Mesenchymal stem cell (in vitro differentiated cells and primary cell): ENCODE data around the gene ITPRID1.

Experiments
- DNase-seq: peaks from one replicate; pipeline ENCODE4 v3.0.0-alpha.2; 2013
- H2AFZ ChIP-seq: one replicate; pipeline ENCODE4 v1.6.1; 2013; ENCODE audit warnings: low read depth, mild to moderate bottlenecking, control low read depth, inconsistent platforms, low read length, moderate library complexity
- H2AK5ac ChIP-seq: 2 replicates; pipeline ENCODE4 v1.6.1; 2013; ENCODE audit warnings: low read length, moderate library complexity, mild to moderate bottlenecking, inconsistent platforms; ENCODE audit not compliant: severe bottlenecking
- H2BK120ac ChIP-seq: one replicate; pipeline ENCODE4 v1.6.1; 2013; ENCODE audit warnings: low read depth, mild to moderate bottlenecking, inconsistent platforms, low read length, moderate library complexity
- H2BK12ac ChIP-seq, 2 experiments: one replicate each; pipeline ENCODE4 v1.6.1; 2013; ENCODE audit warnings: inconsistent platforms in 2 of 2, low read length in 2 of 2, mild to moderate bottlenecking in 2 of 2, moderate library complexity in 2 of 2, control low read depth in 1 of 2
- H2BK15ac ChIP-seq: one replicate; pipeline ENCODE4 v1.6.1; 2013; ENCODE audit warnings: mild to moderate bottlenecking, low read depth, inconsistent platforms; ENCODE audit not compliant: poor library complexity, severe bottlenecking
- H2BK5ac ChIP-seq: 2 replicates; pipeline ENCODE4 v1.6.1; 2013; ENCODE audit warnings: low read depth, mild to moderate bottlenecking, low read length, control low read depth, inconsistent platforms; ENCODE audit not compliant: poor library complexity, severe bottlenecking
- H3K14ac ChIP-seq, 2 experiments: one replicate each; pipeline ENCODE4 v1.6.1; 2013; ENCODE audit warnings: inconsistent platforms in 2 of 2, low read length in 2 of 2, control low read depth in 1 of 2, mild to moderate bottlenecking in 1 of 2, moderate library complexity in 1 of 2
- H3K18ac ChIP-seq, 2 experiments: one replicate each; pipeline ENCODE4 v1.6.1; 2013; ENCODE audit warnings: inconsistent platforms in 2 of 2, low read length in 2 of 2, control low read depth in 1 of 2, low read depth in 1 of 2, mild to moderate bottlenecking in 1 of 2
- H3K23ac ChIP-seq, 2 experiments: one replicate each; pipeline ENCODE4 v1.6.1; 2013; ENCODE audit warnings: inconsistent platforms in 2 of 2, low read length in 2 of 2, mild to moderate bottlenecking in 2 of 2, moderate library complexity in 2 of 2, control low read depth in 1 of 2
- H3K27ac ChIP-seq: 2 replicates; pipeline ENCODE4 v1.5.1; 2013; ENCODE audit warnings: mild to moderate bottlenecking, moderate library complexity, low read length, control low read depth, inconsistent platforms; ENCODE audit not compliant: poor library complexity, severe bottlenecking
- H3K27me3 ChIP-seq, 2 experiments: 2 replicates each; pipeline versions ENCODE4 v1.6.1 to v1.7.0; 2013; ENCODE audit warnings: low read length in 2 of 2, mild to moderate bottlenecking in 2 of 2, moderate library complexity in 2 of 2, control low read depth in 1 of 2, inconsistent platforms in 1 of 2; ENCODE audit not compliant: control insufficient read depth in 1 of 2, insufficient read depth in 1 of 2
- H3K36me3 ChIP-seq, 2 experiments: 2 replicates each; pipeline versions ENCODE4 v1.6.1 to v1.7.0; 2013; ENCODE audit warnings: low read length in 2 of 2, control low read depth in 1 of 2, inconsistent platforms in 1 of 2, low read depth in 1 of 2, mild to moderate bottlenecking in 1 of 2; ENCODE audit not compliant: insufficient read depth in 2 of 2, control insufficient read depth in 1 of 2
- H3K4ac ChIP-seq, 2 experiments: one replicate each; pipeline ENCODE4 v1.6.1; 2013; ENCODE audit warnings: inconsistent platforms in 2 of 2, low read length in 2 of 2, mild to moderate bottlenecking in 2 of 2, moderate library complexity in 2 of 2, control low read depth in 1 of 2, low read depth in 1 of 2
- H3K4me1 ChIP-seq: 2 replicates; pipeline ENCODE4 v1.6.1; 2013; ENCODE audit warnings: low read depth, low read length, control low read depth; ENCODE audit not compliant: control insufficient read depth, insufficient read depth
- H3K4me2 ChIP-seq: 2 replicates; pipeline ENCODE4 v1.6.1; 2013; ENCODE audit warnings: low read length, mild to moderate bottlenecking, inconsistent platforms; ENCODE audit not compliant: poor library complexity, severe bottlenecking
- H3K4me3 ChIP-seq, 2 experiments: 2 replicates each; pipeline versions ENCODE4 v1.5.1 to v1.7.0; 2013; ENCODE audit warnings: low read length in 2 of 2, mild to moderate bottlenecking in 2 of 2, control low read depth in 1 of 2, low read depth in 1 of 2; ENCODE audit not compliant: insufficient read depth in 1 of 2
- H3K79me1 ChIP-seq: replicated peaks from 2 replicates; pipeline ENCODE4 v1.6.1; 2013; ENCODE audit warnings: mild to moderate bottlenecking, control low read depth, low read length, inconsistent platforms; ENCODE audit not compliant: poor library complexity, severe bottlenecking
- H3K9ac ChIP-seq: 2 replicates; pipeline ENCODE4 v1.7.0; 2013; ENCODE audit warnings: mild to moderate bottlenecking, low read length, moderate library complexity
- H3K9me3 ChIP-seq: 2 replicates; pipeline ENCODE4 v1.7.0; 2013; ENCODE audit warnings: mild to moderate bottlenecking, low read length; ENCODE audit not compliant: control insufficient read depth
- H4K8ac ChIP-seq: one replicate; pipeline ENCODE4 v1.6.1; 2013; ENCODE audit warnings: inconsistent platforms, mild to moderate bottlenecking, low read length, moderate library complexity
- H4K91ac ChIP-seq: one replicate; pipeline ENCODE4 v1.6.1; 2013; ENCODE audit warnings: mild to moderate bottlenecking, low read length, inconsistent platforms
- WGBS: methylation state at CpG from one replicate; pipeline ENCODE4 v1.1.7; 2013; ENCODE audit warnings: mixed read lengths; 5-methylcytosine and 5-hydroxymethylcytosine counted together

Gene ITPRID1

DNA sequence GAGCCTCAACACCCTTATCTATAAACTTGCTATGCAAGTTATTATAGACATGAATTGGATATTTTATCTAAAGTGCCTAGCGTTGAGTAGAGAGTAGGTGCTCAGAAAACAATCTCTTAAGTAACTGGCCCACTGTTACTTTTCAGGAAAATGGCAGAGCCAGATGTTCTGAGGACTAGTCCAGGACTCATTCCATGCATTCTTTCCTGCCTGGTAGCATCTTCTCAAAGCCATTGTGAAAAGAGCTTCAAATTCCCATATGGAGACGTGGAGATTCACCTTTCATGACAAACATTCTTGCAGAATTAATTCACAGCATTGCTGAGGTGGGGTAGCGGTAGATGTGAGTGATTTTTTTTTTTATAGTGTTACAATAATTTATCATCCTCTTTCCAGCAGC is 35.9 kb upstream of the ITPRID1 start:
- Histone ChIP-seq H3K36me3 (no peaks in the 10 kb centered on the region), H2BK12ac (no peak overlapping the region), H3K27ac (no peak overlapping the region), H3K4ac (no peak overlapping the region), H3K4me3 (no peak overlapping the region), H2BK120ac (no peak overlapping the region), H3K79me1 (no peaks in the 10 kb centered on the region), H2AK5ac (no peak overlapping the region), H3K18ac (no peak overlapping the region), H3K4me2 (no peak overlapping the region), H4K8ac (no peak overlapping the region), H4K91ac (no peak overlapping the region), H3K4me1 (no peaks in the 10 kb centered on the region), H3K9me3 (no peaks in the 10 kb centered on the region), H3K23ac (no peak overlapping the region), H3K14ac (no peak overlapping the region), H2AFZ (no peak overlapping the region), H2BK5ac (no peak overlapping the region), H2BK15ac (no peak overlapping the region), H3K27me3 (peaks cover 17 to 24% of the 10 kb centered on the region in 2 experiments), H3K9ac (peak overlapping the region; percentile 14)
- 100% methylated on average over 1 of the region's 3 CpGs for WGBS
- no peak for DNase-seq

DNA sequence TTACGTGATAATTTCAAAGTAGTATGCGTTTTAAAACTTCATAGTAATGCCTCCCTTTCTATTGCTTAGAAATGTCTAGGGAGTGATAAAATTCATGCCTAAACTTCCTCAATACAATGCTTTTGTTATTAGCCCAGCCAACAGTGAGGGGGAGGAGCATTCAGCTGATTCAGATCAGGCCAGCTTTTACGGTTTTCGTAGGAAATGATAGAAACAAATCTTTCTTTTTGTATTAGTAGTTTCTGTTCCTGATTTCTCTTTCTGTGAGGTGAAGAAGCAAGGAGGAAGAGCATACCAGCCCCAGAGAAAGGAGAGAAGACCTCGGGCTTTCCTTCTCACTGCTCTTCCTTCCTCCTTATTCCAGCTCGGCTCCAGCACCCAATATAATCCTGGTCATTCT is 35.2 kb upstream of the ITPRID1 start:
- no peak overlapping the region for H2AFZ ChIP-seq
- H2AK5ac ChIP-seq = no peak overlapping the region
- H3K9me3 ChIP-seq = no peaks in the 10 kb centered on the region
- H3K27me3 ChIP-seq = peaks cover 17 to 20% of the 10 kb centered on the region in 2 experiments
- no peak overlapping the region for H2BK5ac ChIP-seq
- H3K14ac ChIP-seq = no peak overlapping the region
- H2BK15ac ChIP-seq = no peak overlapping the region
- H3K79me1 ChIP-seq = no peaks in the 10 kb centered on the region
- no peak overlapping the region for H4K8ac ChIP-seq
- no peak overlapping the region for H2BK120ac ChIP-seq
- peak overlapping the region in 1 of 2 experiments; percentile 36 for H3K4me3 ChIP-seq
- DNase-seq = no peak
- no peak overlapping the region for H3K4me2 ChIP-seq
- 78% methylated on average over 4 of the region's 6 CpGs for WGBS
- H2BK12ac ChIP-seq = no peak overlapping the region
- H3K23ac ChIP-seq = no peak overlapping the region
- H3K4me1 ChIP-seq = no peaks in the 10 kb centered on the region
- H3K4ac ChIP-seq = no peak overlapping the region
- H4K91ac ChIP-seq = no peak overlapping the region
- no peak overlapping the region for H3K27ac ChIP-seq
- no peaks in the 10 kb centered on the region for H3K36me3 ChIP-seq
- H3K9ac ChIP-seq = peak overlapping the region; percentile 14
- H3K18ac ChIP-seq = no peak overlapping the region

GRCh38 chr7:31487071-31487470 is 26.8 kb upstream of the ITPRID1 start:
- Histone ChIP-seq H4K91ac (no peak overlapping the region), H3K27ac (no peak overlapping the region), H2AFZ (no peak overlapping the region), H3K4ac (no peak overlapping the region), H3K18ac (no peak overlapping the region), H2BK5ac (no peak overlapping the region), H3K27me3 (peaks cover 3 to 10% of the 10 kb centered on the region in 2 experiments), H3K23ac (no peak overlapping the region), H3K4me3 (no peak overlapping the region), H3K79me1 (no peaks in the 10 kb centered on the region), H2AK5ac (no peak overlapping the region), H2BK15ac (no peak overlapping the region), H3K4me2 (no peak overlapping the region), H3K36me3 (no peaks in the 10 kb centered on the region), H3K14ac (no peak overlapping the region), H3K9ac (no peak overlapping the region), H2BK12ac (no peak overlapping the region), H3K4me1 (no peaks in the 10 kb centered on the region), H2BK120ac (no peak overlapping the region), H4K8ac (no peak overlapping the region), H3K9me3 (no peaks in the 10 kb centered on the region)
- 71% methylated on average over 6 of the region's 6 CpGs for WGBS
- no peak for DNase-seq

- WGBS = 81% methylated on average over 1 of the region's 1 CpG
- Histone ChIP-seq H3K4me2 (no peak overlapping the region), H3K36me3 (no peaks in the 10 kb centered on the region)
Measured at GRCh38 chr7:31487476-31487875, 26.4 kb upstream of the ITPRID1 start.

More at GRCh38 chr7:31487476-31487875, 26.4 kb upstream of the ITPRID1 start:
- no peak overlapping the region for H3K18ac ChIP-seq
- no peaks in the 10 kb centered on the region for H3K4me1 ChIP-seq
- H2BK12ac ChIP-seq = no peak overlapping the region
- H2BK120ac ChIP-seq = no peak overlapping the region
- H3K9ac ChIP-seq = no peak overlapping the region
- no peak overlapping the region for H2BK15ac ChIP-seq
- no peak overlapping the region for H2AFZ ChIP-seq
- no peaks in the 10 kb centered on the region for H3K9me3 ChIP-seq
- no peak overlapping the region for H2BK5ac ChIP-seq
- no peak overlapping the region for H4K91ac ChIP-seq
- H4K8ac ChIP-seq = no peak overlapping the region
- no peak overlapping the region for H3K4me3 ChIP-seq
- H3K27ac ChIP-seq = no peak overlapping the region
- H3K23ac ChIP-seq = no peak overlapping the region
- no peak overlapping the region for H3K4ac ChIP-seq
- no peak overlapping the region for H2AK5ac ChIP-seq
- no peak overlapping the region for H3K14ac ChIP-seq
- DNase-seq = no peak
- no peaks in the 10 kb centered on the region for H3K79me1 ChIP-seq
- H3K27me3 ChIP-seq = peaks cover 0 to 10% of the 10 kb centered on the region in 2 experiments
